Esophagus (tissue), 2 donors: ENCODE measurements around the gene CHST4. TPM values are rescaled to one million over a fixed set of nuclear protein-coding genes. Genes with fewer than 3 reads are reported as not detected.
"Not testable (repeated sequence)": the region's sequence is repeated elsewhere in the genome, so short reads cannot be mapped to it uniquely, and the experiment has no call there.

Source experiments
- H3K27ac ChIP-seq, 2 donors: one replicate each; pipeline ENCODE4 v1.5.1; 2013; ENCODE audit warnings: low read depth in 2 of 2, mild to moderate bottlenecking in 2 of 2, inconsistent platforms in 1 of 2, low read length in 1 of 2, moderate library complexity in 1 of 2
- H3K27me3 ChIP-seq, 2 donors: one replicate each; pipeline ENCODE4 v1.6.1; 2013; ENCODE audit warnings: low read length in 2 of 2, control low read depth in 1 of 2, mild to moderate bottlenecking in 1 of 2; ENCODE audit not compliant: insufficient read depth in 2 of 2, control insufficient read depth in 1 of 2
- H3K36me3 ChIP-seq, 2 donors: one replicate each; pipeline ENCODE4 v1.6.1; 2013; ENCODE audit warnings: low read length in 1 of 2; ENCODE audit not compliant: control insufficient read depth in 2 of 2, insufficient read depth in 2 of 2
- H3K4me1 ChIP-seq, 2 donors: one replicate each; pipeline ENCODE4 v1.6.1; 2013; ENCODE audit warnings: low read length in 1 of 2; ENCODE audit not compliant: control insufficient read depth in 2 of 2, insufficient read depth in 2 of 2
- H3K4me3 ChIP-seq, 2 donors: one replicate each; pipeline ENCODE4 v1.5.1; 2013; ENCODE audit warnings: low read length in 2 of 2, mild to moderate bottlenecking in 2 of 2, low read depth in 1 of 2, moderate library complexity in 1 of 2
- H3K9me3 ChIP-seq, 2 donors: one replicate each; pipeline ENCODE4 v1.6.1; 2013; ENCODE audit warnings: mild to moderate bottlenecking in 2 of 2, low read depth in 1 of 2, low read length in 1 of 2, moderate library complexity in 1 of 2; ENCODE audit not compliant: control insufficient read depth in 2 of 2, insufficient read depth in 1 of 2
- WGBS, 2 donors: extraction: QIAGEN DNeasy Blood & Tissue Kit; methylation state at CpG; one replicate each; pipeline ENCODE4 v1.1.7; 2013; 5-methylcytosine and 5-hydroxymethylcytosine counted together
- polyA plus RNA-seq, 2 donors: library from polyadenylated mRNA; stranded (reverse); fragments of 200-250 nt; gene quantifications; one replicate each; pipeline ENCODE4 v1.2.3, GENCODE V29; 2013
- donor health status: healthy with polysubstance abuse.
- donor health status: Bipolar disorder and iron deficiency.

The CHST4 gene
- polyA plus RNA-seq, 2 donors = 0.01 TPM; not detected in 1

DNA sequence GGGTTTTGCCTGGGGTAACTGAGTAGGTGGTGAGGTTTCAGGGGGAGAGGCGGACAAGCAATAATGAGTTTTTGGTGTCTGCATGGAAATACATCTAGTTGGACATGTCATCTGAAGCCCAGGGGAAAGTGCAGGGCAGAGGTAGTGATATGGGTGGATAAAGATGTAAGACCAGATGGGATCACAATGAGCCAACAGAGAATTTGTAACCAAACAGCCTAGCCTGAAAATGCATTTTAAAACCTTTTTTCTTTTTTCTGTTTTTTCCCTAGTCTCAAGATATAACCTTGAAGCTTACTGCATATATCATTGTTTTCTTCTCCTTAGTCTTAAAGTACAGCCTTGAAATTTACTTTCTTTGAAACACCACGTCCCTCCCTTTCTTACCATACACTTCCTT, 33.4 kb upstream of the CHST4 start:
- H3K9me3 ChIP-seq = no peaks in the 10 kb centered on the region
- WGBS, 2 donors = 68 to 77% methylated on average over 2 of the region's 2 CpGs
- no peak overlapping the region for H3K4me3 ChIP-seq
- H3K4me1 ChIP-seq = no peaks in the 10 kb centered on the region
- H3K36me3 ChIP-seq = no peaks in the 10 kb centered on the region
- H3K27ac ChIP-seq = no peak overlapping the region
- H3K27me3 ChIP-seq = no peaks in the 10 kb centered on the region

DNA sequence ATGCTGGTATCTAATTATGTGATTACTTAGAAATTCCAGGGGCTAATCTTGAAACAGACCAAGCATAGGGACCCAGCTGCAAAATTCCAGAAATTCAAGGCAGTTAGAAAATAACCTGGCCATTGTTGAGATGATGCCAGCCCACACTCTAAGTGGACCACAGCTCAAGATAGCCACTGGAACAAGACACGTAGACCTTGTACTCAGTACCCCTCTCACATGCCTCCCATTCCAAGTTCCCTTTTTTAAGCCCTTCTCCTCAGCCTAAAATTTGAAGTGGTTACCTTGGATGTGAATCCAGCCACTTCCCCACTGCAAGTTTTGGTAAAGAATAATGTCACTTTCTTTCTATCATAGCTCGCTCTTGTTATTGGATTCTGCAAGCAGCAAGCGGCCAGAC, 33.0 kb upstream of the CHST4 start:
- Histone ChIP-seq H3K36me3 (no peaks in the 10 kb centered on the region), H3K27me3 (no peaks in the 10 kb centered on the region), H3K9me3 (no peaks in the 10 kb centered on the region), H3K4me3 (no peak overlapping the region), H3K4me1 (no peaks in the 10 kb centered on the region), H3K27ac (no peak overlapping the region)
- WGBS, 2 donors = 69 to 79% methylated on average over 3 of the region's 3 CpGs

DNA sequence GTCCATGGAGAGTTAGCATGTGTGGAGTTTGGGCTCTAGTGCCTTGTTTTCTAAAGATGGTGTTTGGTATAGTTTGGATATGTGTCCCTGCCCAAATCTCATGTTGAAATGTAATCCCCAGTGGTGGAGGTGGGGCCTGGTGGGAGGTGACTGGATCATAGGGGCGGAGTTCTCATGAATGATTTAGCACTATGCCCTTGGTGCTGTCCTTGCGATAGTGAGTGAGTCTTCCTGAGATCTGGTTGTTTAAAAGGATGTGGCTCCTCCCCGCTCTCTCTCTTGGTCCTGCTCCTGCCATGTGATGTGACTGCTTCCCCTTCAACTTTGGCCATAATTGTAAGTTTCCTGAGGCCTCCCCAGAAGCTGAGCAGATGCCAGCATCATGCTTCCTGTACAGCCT, 28.2 kb upstream of the CHST4 start:
- H3K4me3 ChIP-seq = no peak overlapping the region
- no peaks in the 10 kb centered on the region for H3K36me3 ChIP-seq
- H3K9me3 ChIP-seq = no peaks in the 10 kb centered on the region
- 90 to 91% methylated on average over 3 of the region's 3 CpGs for WGBS, 2 donors
- H3K27ac ChIP-seq = no peak overlapping the region
- H3K27me3 ChIP-seq = no peaks in the 10 kb centered on the region
- no peaks in the 10 kb centered on the region for H3K4me1 ChIP-seq

GRCh38 chr16:71499775-71500364, 26.4 kb upstream of the CHST4 start:
- no peaks in the 10 kb centered on the region for H3K27me3 ChIP-seq
- H3K9me3 ChIP-seq = no peaks in the 10 kb centered on the region
- H3K4me3 ChIP-seq = no peak overlapping the region
- H3K4me1 ChIP-seq = no peaks in the 10 kb centered on the region
- no peak overlapping the region for H3K27ac ChIP-seq
- H3K36me3 ChIP-seq = no peaks in the 10 kb centered on the region
- WGBS, 2 donors = 2% methylated on average over 3 of the region's 3 CpGs

DNA sequence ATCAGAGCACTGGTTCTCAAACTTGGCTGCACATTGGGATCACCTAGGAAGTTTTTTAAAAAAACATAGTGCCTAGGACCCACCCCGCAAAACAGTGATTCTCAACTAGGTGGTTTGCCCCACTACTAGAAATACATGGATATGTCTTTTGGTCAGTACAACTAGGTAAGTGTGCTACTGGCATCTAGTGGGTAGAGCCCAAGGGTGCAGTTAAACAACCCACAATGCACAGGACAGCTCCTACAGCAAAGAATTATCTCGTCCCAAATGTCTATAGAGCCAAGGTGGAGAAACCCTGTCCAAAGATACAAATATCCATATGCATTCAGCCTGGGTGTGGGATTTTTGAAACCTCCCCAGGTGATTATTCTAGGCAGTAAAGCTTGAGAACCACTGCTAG, 25.3 kb upstream of the CHST4 start:
- WGBS, 2 donors = 72 to 73% methylated on average over 2 of the region's 2 CpGs
- no peak overlapping the region for H3K4me3 ChIP-seq
- no peaks in the 10 kb centered on the region for H3K9me3 ChIP-seq
- no peaks in the 10 kb centered on the region for H3K4me1 ChIP-seq
- no peaks in the 10 kb centered on the region for H3K27me3 ChIP-seq
- no peaks in the 10 kb centered on the region for H3K36me3 ChIP-seq
- H3K27ac ChIP-seq = no peak overlapping the region

DNA sequence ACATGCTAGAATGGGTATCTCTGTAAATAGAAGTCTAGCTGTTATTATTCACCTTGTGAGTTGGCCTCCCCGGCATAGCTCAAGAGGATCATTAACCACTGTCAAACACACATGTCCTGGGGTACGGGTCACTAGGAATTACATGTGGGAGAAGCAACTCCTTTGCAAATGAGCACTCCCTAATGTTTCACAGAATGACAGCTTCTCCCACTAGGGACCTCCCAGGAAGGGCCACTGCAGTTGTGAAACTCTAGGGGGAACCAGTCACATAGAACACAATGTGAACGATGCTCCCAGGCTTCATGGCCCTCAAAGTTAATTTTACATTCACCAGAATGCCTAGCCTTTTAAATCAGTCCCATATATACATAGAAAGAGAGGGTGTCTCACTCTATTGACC, 24.7 kb upstream of the CHST4 start:
- Histone ChIP-seq H3K27ac (no peak overlapping the region), H3K4me3 (no peak overlapping the region), H3K9me3 (no peaks in the 10 kb centered on the region), H3K27me3 (no peaks in the 10 kb centered on the region), H3K36me3 (no peaks in the 10 kb centered on the region), H3K4me1 (no peaks in the 10 kb centered on the region)
- 44 to 46% methylated on average over 3 of the region's 3 CpGs for WGBS, 2 donors

GRCh38 chr16:71504051-71504450, 22.2 kb upstream of the CHST4 start:
- WGBS, 2 donors = 66 to 68% methylated on average over 7 of the region's 7 CpGs
- H3K4me3 ChIP-seq = not testable (repeated sequence)

DNA sequence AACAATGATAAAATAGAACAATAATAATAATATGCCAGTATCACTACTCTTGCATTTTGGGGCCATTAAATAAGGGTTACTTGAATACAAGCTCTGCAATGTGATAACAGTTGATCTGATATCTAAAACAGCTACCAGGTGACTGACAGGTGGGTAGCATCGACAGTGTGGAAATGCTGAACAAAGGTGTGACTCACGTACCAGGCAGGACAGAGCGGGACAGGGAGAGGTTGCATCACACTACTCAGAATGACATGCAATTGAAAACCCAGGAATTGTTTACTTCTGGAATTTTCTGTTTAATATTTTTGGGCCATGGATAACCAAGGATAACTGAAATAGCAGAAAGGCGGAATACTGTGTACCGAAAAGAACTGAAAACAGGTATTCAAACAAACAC, 21.3 kb upstream of the CHST4 start:
- WGBS, 2 donors = 56 to 62% methylated on average over 5 of the region's 5 CpGs

More at GRCh38 chr16:71504051-71504450, 22.2 kb upstream of the CHST4 start:
- H3K9me3 ChIP-seq, H3K27ac ChIP-seq, H3K36me3 ChIP-seq, H3K4me1 ChIP-seq, H3K27me3 ChIP-seq: not testable (repeated sequence)

GRCh38 chr16:71507061-71507460, 19.2 kb upstream of the CHST4 start:
- WGBS, 2 donors = 48 to 63% methylated on average over 1 of the region's 1 CpG
- no peaks in the 10 kb centered on the region for H3K27me3 ChIP-seq
- no peak overlapping the region for H3K27ac ChIP-seq

More for the DNA sequence above, 21.3 kb upstream of the CHST4 start:
- no peaks in the 10 kb centered on the region for H3K27me3 ChIP-seq
- no peak overlapping the region for H3K27ac ChIP-seq
- H3K4me3 ChIP-seq = no peak overlapping the region
- no peaks in the 10 kb centered on the region for H3K36me3 ChIP-seq
- no peaks in the 10 kb centered on the region for H3K9me3 ChIP-seq
- no peaks in the 10 kb centered on the region for H3K4me1 ChIP-seq

DNA sequence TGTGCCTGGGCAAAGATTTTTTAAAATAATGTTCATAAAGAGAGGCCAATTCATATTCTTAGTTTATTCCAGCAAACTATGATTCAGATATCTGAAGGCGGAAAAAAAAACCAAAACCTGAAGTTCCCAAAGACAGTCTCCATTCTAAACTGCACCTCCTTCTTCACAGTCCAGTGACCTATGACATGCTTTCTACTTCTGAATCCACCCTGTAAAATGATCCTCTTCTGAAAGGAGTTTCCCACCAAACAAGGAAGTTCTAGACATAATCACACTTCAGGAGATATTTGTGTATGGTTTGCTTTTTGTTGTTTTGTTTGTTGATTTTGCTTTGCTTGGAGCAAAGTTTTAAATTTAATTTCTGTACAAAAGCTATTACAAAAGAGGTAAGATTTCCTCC, 12.9 kb upstream of the CHST4 start:
- WGBS, 2 donors = 60 to 83% methylated on average over 1 of the region's 1 CpG
- H3K27me3 ChIP-seq = no peaks in the 10 kb centered on the region
- no peak overlapping the region for H3K27ac ChIP-seq
- H3K4me3 ChIP-seq = no peak overlapping the region
- H3K4me1 ChIP-seq = no peaks in the 10 kb centered on the region
- no peaks in the 10 kb centered on the region for H3K9me3 ChIP-seq
- H3K36me3 ChIP-seq = no peaks in the 10 kb centered on the region

More at GRCh38 chr16:71507061-71507460, 19.2 kb upstream of the CHST4 start:
- H3K9me3 ChIP-seq = no peaks in the 10 kb centered on the region
- H3K4me1 ChIP-seq = no peaks in the 10 kb centered on the region
- H3K4me3 ChIP-seq = no peak overlapping the region
- no peaks in the 10 kb centered on the region for H3K36me3 ChIP-seq
